Stimulated activated CD4-positive, alpha-beta T cell treated with anti-CD3 and anti-CD28 coated beads, Interleukin-1b, Interleukin-23, amount 100 ng/mL, for 1 hour (primary cell): Measurements from ENCODE around the gene CABP1.

Experiments
- DNase-seq, 2 donors: peaks; one replicate each; pipeline ENCODE4 v3.0.0-alpha.2; 2020; ENCODE audit warnings: low read depth in 2 of 2

CABP1 gene

GRCh38 chr12:120631097-120631496 lies 9.3 kb upstream of the CABP1 start:
- no peak for DNase-seq

- no peak for DNase-seq
Measured at GRCh38 chr12:120640861-120641833, 721 bp downstream of the CABP1 start.

GRCh38 chr12:120642121-120642520 lies 1.7 kb downstream of the CABP1 start:
- no peak for DNase-seq

- no peak for DNase-seq
Measured at GRCh38 chr12:120642826-120643225, 2.4 kb downstream of the CABP1 start.

- no peak for DNase-seq
Measured at GRCh38 chr12:120643574-120643973, 3.1 kb downstream of the CABP1 start.

- no peak for DNase-seq
Measured at GRCh38 chr12:120646044-120646443, 5.6 kb downstream of the CABP1 start.

GRCh38 chr12:120647375-120647755 lies 6.9 kb downstream of the CABP1 start:
- no peak for DNase-seq

- DNase-seq: no peak
Measured at GRCh38 chr12:120649442-120650232, 9.2 kb downstream of the CABP1 start.

- DNase-seq: no peak
Measured at GRCh38 chr12:120650233-120650690, 9.8 kb downstream of the CABP1 start.

- DNase-seq: no peak
Measured at GRCh38 chr12:120651821-120652220, 11.4 kb downstream of the CABP1 start.

GRCh38 chr12:120652656-120653435 lies 12.4 kb downstream of the CABP1 start:
- no peak for DNase-seq

GRCh38 chr12:120653611-120654010 lies 13.2 kb downstream of the CABP1 start:
- no peak for DNase-seq

GRCh38 chr12:120654656-120655055 lies 14.2 kb downstream of the CABP1 start:
- DNase-seq: no peak

- no peak for DNase-seq
Measured at GRCh38 chr12:120656008-120656407, 15.6 kb downstream of the CABP1 start.

- no peak for DNase-seq
Measured at GRCh38 chr12:120658286-120659150, 18.1 kb downstream of the CABP1 start.

- no peak for DNase-seq
Measured at GRCh38 chr12:120659151-120659525, 18.7 kb downstream of the CABP1 start.

- DNase-seq: no peak
Measured at GRCh38 chr12:120661432-120661831, 21.0 kb downstream of the CABP1 start.

GRCh38 chr12:120662879-120663278 lies 22.5 kb downstream of the CABP1 start:
- no peak for DNase-seq

- no peak for DNase-seq
Measured at GRCh38 chr12:120663741-120664140, 23.3 kb downstream of the CABP1 start.

GRCh38 chr12:120666571-120667390 lies 26.4 kb downstream of the CABP1 start:
- DNase-seq: no peak
